ENCODE measurements around the gene CIT. TPM values are rescaled to one million over a fixed set of nuclear protein-coding genes. Genes with fewer than 3 reads are reported as not detected.

Gene CIT
- total and polyA plus RNA-seq, 9 of the 15 experiments (the other 6 are each of a cell fraction or from before 2014, with no cell fraction given): 1.1 to 46.7 (median 21.3) TPM

- no peak for TF ChIP-seq RREB1 (CRISPR knock-in tag; IDR thresholded peaks at IDR 0.05)
- TF ChIP-seq ZNF655 (CRISPR knock-in tag; IDR thresholded peaks at IDR 0.05): no peak
- TF ChIP-seq, protein P1, sequence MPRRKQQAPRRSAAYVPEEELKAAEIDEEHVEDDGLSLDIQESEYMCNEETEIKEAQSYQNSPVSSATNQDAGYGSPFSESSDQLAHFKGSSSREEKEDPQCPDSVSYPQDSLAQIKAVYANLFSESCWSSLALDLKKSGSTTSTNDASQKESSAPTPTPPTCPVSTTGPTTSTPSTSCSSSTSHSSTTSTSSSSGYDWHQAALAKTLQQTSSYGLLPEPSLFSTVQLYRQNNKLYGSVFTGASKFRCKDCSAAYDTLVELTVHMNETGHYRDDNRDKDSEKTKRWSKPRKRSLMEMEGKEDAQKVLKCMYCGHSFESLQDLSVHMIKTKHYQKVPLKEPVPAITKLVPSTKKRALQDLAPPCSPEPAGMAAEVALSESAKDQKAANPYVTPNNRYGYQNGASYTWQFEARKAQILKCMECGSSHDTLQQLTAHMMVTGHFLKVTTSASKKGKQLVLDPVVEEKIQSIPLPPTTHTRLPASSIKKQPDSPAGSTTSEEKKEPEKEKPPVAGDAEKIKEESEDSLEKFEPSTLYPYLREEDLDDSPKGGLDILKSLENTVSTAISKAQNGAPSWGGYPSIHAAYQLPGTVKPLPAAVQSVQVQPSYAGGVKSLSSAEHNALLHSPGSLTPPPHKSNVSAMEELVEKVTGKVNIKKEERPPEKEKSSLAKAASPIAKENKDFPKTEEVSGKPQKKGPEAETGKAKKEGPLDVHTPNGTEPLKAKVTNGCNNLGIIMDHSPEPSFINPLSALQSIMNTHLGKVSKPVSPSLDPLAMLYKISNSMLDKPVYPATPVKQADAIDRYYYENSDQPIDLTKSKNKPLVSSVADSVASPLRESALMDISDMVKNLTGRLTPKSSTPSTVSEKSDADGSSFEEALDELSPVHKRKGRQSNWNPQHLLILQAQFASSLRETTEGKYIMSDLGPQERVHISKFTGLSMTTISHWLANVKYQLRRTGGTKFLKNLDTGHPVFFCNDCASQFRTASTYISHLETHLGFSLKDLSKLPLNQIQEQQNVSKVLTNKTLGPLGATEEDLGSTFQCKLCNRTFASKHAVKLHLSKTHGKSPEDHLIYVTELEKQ (CRISPR knock-in tag; IDR thresholded peaks at IDR 0.05): no peak
- no peak for TF ChIP-seq ZNF124 (CRISPR knock-in tag; IDR thresholded peaks at IDR 0.05)
- TF ChIP-seq ZNF696 (CRISPR knock-in tag; conservative IDR thresholded peaks at IDR 0.05): no peak
- no peak for TF ChIP-seq ZNF79 (CRISPR knock-in tag; IDR thresholded peaks at IDR 0.05; ENCODE audit: low read depth)
- no peak for TF ChIP-seq ZC3H4 (CRISPR knock-in tag; IDR thresholded peaks at IDR 0.05; ENCODE audit: borderline replicate concordance)
- TF ChIP-seq STAT5B (CRISPR knock-in tag; IDR thresholded peaks at IDR 0.05): no peak
- peak; percentile 72 for TF ChIP-seq SMARCA4 (IDR thresholded peaks at IDR 0.05)
- no peak for TF ChIP-seq ZNF12 (CRISPR knock-in tag; IDR thresholded peaks at IDR 0.05)
- peak; percentile 15 for TF ChIP-seq NEUROD1 (IDR thresholded peaks at IDR 0.05; ENCODE audit: borderline replicate concordance, low read depth, low read length, partially characterized antibody)
- TF ChIP-seq, protein P2, sequence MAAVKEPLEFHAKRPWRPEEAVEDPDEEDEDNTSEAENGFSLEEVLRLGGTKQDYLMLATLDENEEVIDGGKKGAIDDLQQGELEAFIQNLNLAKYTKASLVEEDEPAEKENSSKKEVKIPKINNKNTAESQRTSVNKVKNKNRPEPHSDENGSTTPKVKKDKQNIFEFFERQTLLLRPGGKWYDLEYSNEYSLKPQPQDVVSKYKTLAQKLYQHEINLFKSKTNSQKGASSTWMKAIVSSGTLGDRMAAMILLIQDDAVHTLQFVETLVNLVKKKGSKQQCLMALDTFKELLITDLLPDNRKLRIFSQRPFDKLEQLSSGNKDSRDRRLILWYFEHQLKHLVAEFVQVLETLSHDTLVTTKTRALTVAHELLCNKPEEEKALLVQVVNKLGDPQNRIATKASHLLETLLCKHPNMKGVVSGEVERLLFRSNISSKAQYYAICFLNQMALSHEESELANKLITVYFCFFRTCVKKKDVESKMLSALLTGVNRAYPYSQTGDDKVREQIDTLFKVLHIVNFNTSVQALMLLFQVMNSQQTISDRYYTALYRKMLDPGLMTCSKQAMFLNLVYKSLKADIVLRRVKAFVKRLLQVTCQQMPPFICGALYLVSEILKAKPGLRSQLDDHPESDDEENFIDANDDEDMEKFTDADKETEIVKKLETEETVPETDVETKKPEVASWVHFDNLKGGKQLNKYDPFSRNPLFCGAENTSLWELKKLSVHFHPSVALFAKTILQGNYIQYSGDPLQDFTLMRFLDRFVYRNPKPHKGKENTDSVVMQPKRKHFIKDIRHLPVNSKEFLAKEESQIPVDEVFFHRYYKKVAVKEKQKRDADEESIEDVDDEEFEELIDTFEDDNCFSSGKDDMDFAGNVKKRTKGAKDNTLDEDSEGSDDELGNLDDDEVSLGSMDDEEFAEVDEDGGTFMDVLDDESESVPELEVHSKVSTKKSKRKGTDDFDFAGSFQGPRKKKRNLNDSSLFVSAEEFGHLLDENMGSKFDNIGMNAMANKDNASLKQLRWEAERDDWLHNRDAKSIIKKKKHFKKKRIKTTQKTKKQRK (IDR thresholded peaks at IDR 0.05; ENCODE audit: borderline replicate concordance, low read depth, low read length): no peak
- no peak for TF ChIP-seq MEF2A (IDR thresholded peaks at IDR 0.05; ENCODE audit: control insufficient read depth, low read depth, low read length)
- TF ChIP-seq SNRNP70 (optimal IDR thresholded peaks at IDR 0.05; ENCODE audit: low read depth, low read length): no peak
- no peak for TF ChIP-seq RB1 (IDR thresholded peaks at IDR 0.05; ENCODE audit: low read depth)
These were observed 204.9 kb downstream of the CIT start (continued) for GRCh38 chr12:119672194-119672593.

Measured in K562 (cell line).